ENCODE measurements around the gene XAB2. TPM values are rescaled to one million over a fixed set of nuclear protein-coding genes. Genes with fewer than 3 reads are reported as not detected.

Gene XAB2
- total RNA-seq (2014; rRNA removed; shearing (Covaris generic)), result 68.4 and 87.3 TPM in 2 replicates

DNA sequence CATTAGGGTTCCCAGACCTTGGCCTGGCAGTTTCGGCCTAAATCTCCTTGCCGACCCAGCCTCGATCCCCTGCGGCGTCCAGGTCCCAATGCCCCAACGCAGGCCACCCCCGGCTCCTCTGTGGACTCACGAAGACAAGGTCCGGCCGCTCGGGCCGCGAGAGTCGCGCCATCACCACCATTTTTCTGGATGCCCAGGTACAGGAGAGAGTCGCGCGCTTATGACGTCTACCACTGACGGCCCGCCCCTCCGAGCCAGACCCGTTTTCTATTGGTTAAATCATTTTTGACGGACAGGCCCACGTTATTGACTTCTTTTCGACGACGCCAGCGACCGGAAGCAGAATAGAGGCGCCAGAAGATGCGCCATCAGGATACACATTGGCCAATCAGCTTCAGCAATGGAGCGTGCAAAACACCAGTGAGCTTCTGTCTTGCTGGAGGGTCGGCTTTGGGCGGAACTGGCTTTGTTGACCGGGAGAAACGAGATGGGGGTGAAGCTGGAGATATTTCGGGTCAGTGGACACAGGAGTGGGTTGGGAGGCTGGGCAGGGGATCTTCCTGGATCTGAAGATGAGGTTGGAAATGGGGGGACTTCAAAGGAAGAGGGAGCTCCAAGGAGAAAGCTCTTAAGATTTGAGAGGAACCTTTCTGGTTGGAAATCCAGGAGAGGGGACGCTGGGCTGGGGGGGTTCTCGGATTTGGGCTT, at the start of gene XAB2, which contains the start of gene PET100:
Gene XAB2, minus strand, starts transcription at position 199 of the 708 bp plus-strand sequence. Its CDS starts 18 bp downstream, at position 181.
Gene PET100, plus strand, starts transcription at position 447 of the 708 bp plus-strand sequence. Its CDS starts 41 bp downstream, at position 488.
- DNase-seq (ENCODE audit: low spot score), result peak; percentile 99
- in situ Hi-C loops (cut with HindIII; ENCODE audit: low sequenced_read_pairs), result no loop called here

GRCh38 chr19:7677669-7678311, 48.4 kb upstream of the XAB2 start:
- no peak for DNase-seq (ENCODE audit: low spot score)
- in situ Hi-C loops (cut with HindIII; ENCODE audit: low sequenced_read_pairs), result no loop called here

DNA sequence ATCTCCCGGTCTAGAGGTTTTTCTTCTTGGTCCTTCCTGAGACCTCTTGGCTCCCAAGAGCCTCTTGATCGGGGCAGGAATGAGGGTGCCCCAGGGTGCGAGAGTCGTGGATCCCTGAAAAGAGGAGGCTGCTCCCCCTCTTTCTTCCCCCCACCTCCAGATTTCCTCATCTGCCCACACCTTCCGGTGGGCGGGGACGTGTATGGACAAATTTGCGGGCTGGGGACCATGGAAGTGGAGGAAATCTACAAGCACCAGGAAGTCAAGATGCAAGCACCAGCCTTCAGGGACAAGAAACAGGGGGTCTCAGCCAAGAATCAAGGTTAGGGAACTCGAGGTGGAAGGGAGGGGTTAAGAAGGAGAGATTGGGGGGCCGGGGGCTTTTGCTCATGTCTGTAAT, 47.5 kb upstream of the XAB2 start, which contains the start of gene MCEMP1:
Gene MCEMP1, plus strand, starts transcription at position 237 of the 400 bp plus-strand sequence. Its CDS starts 31 bp downstream, at position 268.
- in situ Hi-C loops (cut with HindIII; ENCODE audit: low sequenced_read_pairs), result no loop called here
- DNase-seq (ENCODE audit: low spot score), result no peak

DNA sequence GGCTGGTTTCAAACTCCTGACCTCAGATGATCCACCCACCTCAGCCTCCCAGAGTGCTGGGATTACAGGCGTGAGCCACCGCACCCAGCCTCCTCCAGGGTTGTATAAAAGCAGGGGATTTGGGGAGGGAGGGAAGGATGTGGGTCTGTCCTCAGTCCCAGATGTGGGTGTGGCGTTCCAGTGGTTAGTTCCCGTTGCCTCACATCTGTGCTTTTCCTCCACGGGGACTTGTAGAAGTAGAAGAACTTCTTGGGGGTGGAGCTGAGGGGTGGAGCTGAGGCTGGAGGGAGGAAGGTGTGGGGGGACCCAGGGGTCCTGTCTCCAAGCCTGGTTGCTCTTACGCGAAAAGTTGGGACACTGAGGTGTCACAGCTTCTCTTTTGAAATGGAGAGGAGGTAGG, 47.0 kb upstream of the XAB2 start:
- no peak for DNase-seq (ENCODE audit: low spot score)
- in situ Hi-C loops (cut with HindIII; ENCODE audit: low sequenced_read_pairs), result no loop called here

GRCh38 chr19:7674010-7675005, 45.0 kb upstream of the XAB2 start:
- in situ Hi-C loops (cut with HindIII; ENCODE audit: low sequenced_read_pairs), result no loop called here

GRCh38 chr19:7672522-7672921, 43.2 kb upstream of the XAB2 start:
- in situ Hi-C loops (cut with HindIII; ENCODE audit: low sequenced_read_pairs), result no loop called here
- DNase-seq (ENCODE audit: low spot score), result no peak

More at GRCh38 chr19:7674010-7675005, 45.0 kb upstream of the XAB2 start:
- DNase-seq (ENCODE audit: low spot score), result peak; percentile 24

DNA sequence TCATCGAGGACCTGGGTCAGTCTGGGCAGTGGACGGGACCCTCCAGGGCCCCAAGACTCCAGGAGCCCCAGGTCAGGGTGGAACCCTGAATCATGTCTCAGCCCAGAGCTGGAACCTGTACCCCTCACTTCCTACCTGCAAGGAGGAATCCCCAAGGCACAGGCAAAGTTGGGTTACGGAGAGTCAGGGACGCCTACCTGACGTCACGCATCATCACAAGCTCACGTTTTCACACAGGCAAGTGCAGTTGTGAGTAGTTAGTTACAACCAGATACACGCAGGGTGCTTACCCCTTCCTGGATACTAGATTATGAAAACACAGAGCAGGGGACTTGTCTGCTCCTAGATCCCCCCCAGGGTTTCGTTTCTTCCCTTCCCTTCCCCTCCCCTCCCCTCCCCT, 41.4 kb upstream of the XAB2 start:
- no peak for DNase-seq (ENCODE audit: low spot score)

DNA sequence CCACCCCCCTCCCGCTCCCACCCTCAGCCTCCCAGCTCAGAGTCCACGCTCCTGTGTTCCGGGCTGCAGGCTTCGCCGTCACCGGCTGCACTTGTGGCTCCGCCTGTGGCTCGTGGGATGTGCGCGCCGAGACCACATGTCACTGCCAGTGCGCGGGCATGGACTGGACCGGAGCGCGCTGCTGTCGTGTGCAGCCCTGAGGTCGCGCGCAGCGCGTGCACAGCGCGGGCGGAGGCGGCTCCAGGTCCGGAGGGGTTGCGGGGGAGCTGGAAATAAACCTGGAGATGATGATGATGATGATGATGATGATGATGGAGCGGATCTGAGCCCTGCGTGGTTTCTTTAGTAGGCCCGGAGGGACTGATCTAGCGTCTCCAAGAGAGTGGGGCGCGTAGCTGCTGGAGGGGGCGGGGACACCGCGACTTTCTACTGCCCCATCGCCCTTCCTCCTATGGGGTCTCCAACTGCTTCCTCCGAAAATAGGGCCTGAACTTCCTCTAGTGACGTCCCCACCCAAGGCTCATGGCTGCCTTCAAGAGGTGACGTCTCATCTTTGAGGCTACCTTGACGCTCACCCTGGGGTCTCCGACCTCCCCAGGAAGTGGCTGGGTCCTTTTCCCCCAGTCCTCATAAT, 40.9 kb upstream of the XAB2 start:
- in situ Hi-C loops (cut with HindIII; ENCODE audit: low sequenced_read_pairs), result no loop called here
- no peak for DNase-seq (ENCODE audit: low spot score)

More for the DNA sequence above, 41.4 kb upstream of the XAB2 start:
- in situ Hi-C loops (cut with HindIII; ENCODE audit: low sequenced_read_pairs), result no loop called here

DNA sequence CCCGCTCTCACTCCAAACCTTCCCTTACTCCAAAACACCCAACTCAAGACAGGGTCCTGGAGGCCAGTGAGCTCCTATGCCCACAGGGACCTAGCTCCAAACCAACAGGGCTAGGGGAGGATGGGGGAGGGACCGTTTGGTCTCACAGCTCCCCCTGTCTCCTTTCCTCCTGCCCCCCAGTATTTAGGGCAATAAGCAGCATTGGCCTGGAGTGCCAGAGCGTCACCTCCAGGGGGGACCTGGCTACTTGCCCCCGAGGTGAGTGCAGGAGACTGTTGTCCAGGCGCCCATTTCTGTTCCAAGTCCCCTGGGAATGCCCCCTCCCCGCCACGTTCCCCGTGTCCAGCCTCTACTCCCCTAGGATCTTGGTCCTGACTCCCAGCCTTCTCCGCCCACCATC, 40.3 kb upstream of the XAB2 start:
- no peak for DNase-seq (ENCODE audit: low spot score)
- in situ Hi-C loops (cut with HindIII; ENCODE audit: low sequenced_read_pairs), result no loop called here

- in situ Hi-C loops (cut with HindIII; ENCODE audit: low sequenced_read_pairs), result no loop called here
- DNase-seq (ENCODE audit: low spot score), result no peak
Observed at GRCh38 chr19:7668842-7669241, 39.5 kb upstream of the XAB2 start, which contains the start of gene RETN. TSS of gene RETN (plus strand) at chr19:7669049. CDS start at chr19:7669327, 278 bp downstream.

DNA sequence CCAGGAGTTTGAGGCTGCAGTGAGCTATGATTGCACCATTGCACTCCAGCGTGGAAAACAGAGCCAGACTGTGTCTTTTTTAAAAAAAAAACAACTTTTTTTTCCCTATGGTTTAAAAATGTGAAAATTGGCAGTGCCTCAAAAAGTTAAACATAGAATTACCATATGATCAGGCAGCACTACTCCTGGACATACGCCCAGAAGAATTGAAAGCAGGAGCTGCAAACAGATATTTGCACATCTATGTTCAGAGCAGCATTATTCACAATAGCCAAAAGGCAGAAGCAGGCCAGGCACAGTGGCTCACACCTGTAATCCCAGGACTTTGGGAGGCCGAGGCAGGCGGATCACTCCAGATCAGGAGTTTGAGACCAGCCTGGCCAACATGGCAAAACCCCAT, 35.7 kb upstream of the XAB2 start:
- in situ Hi-C loops (cut with HindIII; ENCODE audit: low sequenced_read_pairs), result no loop called here
- no peak for DNase-seq (ENCODE audit: low spot score)

GRCh38 chr19:7663706-7664105, 34.4 kb upstream of the XAB2 start:
- in situ Hi-C loops (cut with HindIII; ENCODE audit: low sequenced_read_pairs), result no loop called here
- no peak for DNase-seq (ENCODE audit: low spot score)

- no peak for DNase-seq (ENCODE audit: low spot score)
- in situ Hi-C loops (cut with HindIII; ENCODE audit: low sequenced_read_pairs), result no loop called here
Observed at GRCh38 chr19:7662657-7663056, 33.3 kb upstream of the XAB2 start.

DNA sequence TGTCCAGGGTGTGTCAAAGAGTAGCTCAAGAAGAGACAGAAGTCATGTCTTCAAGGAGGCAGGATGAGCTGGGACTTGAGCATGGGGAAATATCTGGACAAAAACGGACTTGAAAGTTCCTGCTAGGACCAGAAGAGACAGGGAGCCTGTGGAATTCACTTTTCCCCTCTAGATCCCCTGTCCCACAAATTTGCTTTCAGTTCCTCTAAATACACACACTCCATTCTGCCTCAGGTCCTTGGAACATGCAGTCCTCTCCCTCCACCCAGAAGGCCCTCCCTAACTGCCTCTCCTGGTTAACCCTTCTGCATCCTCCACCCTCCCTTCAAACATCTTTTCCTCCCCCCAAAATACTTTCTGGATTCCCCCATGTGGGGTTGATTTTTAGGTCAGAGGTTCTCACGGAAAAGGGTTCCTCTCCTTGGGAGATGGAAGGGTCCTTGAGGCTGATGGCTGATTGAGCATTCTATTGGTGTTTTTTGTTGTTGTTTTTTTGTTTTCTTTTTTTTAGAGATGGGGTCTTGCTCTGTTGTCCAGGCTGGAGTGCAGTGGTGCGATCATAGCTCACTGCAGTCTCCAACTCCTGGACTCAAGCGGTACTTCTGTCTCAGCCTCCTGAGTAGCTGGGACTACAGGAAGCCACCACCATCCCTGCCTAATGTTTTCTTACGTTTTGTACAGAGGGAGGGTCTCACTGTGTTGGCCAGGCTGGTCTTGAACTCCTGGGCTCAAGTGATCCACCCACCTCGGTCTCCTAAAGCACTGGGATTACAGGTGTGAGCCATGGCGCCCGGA, 32.6 kb upstream of the XAB2 start:
- in situ Hi-C loops (cut with HindIII; ENCODE audit: low sequenced_read_pairs), result no loop called here
- DNase-seq (ENCODE audit: low spot score), result no peak

GRCh38 chr19:7658219-7658686, 28.9 kb upstream of the XAB2 start:
- no peak for DNase-seq (ENCODE audit: low spot score)

DNA sequence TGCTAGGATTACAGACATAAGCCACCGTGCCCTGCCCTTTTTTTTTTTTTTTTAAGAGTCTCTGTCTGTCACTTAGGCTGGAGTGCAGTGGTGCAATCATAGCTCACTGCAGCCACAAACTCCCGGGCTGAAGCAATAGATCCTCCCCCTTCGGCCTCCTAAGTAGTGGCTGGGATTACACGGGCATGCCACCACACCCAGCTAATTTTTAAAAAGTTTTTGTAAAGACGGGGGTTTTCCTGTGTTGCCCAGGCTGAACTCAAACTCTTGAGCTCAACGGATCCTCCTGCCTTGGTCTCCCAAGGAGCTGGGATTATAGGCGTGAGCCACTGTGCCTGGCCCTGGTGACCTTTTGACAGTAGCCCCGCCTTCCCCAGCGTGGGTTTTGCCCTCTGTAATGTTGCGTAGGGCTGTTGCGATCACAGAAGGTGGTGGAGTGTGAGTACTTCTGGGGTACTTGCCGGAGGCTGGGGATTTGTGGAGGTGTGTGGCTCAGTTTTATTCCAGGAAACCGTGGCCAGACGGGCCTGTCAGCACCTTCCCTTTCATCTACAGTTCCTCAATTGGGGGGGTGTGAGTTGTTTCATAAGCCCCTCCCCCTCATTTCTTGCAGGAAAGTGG, 27.9 kb upstream of the XAB2 start:
- in situ Hi-C loops (cut with HindIII; ENCODE audit: low sequenced_read_pairs), result no loop called here
- no peak for DNase-seq (ENCODE audit: low spot score)

More at GRCh38 chr19:7658219-7658686, 28.9 kb upstream of the XAB2 start:
- in situ Hi-C loops (cut with HindIII; ENCODE audit: low sequenced_read_pairs), result no loop called here

DNA sequence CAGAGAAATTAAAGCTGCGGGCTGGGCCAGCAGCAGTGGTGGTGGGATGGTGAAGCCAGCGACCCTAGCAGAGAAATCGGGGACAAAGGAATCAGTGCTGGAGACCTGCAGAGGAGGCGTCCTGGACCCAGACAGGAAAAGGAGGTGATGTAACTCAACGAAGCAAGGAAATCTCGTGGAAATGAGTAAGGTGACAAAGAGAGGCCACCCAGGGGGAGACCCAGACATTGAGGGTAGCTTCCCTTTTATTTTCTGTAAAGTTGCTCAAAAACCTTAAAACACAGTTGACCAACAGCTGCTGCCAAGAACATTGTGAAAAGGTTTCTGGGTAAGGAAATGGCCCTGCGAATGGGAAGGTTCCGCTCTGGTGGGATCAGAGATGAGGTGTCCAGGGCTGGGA, 26.2 kb upstream of the XAB2 start:
- no peak for DNase-seq (ENCODE audit: low spot score)
- in situ Hi-C loops (cut with HindIII; ENCODE audit: low sequenced_read_pairs), result no loop called here
